Measurements from ENCODE around the gene MISP3.
"Not testable (repeated sequence)": the region's sequence is repeated elsewhere in the genome, so short reads cannot be mapped to it uniquely, and the experiment has no call there.

Gene MISP3

GRCh38 chr19:14031719-14032480 lies 40.7 kb upstream of the MISP3 start, which contains the start of gene IL27RA:
Gene IL27RA, plus strand, starts transcription at chr19:14031762. Its CDS starts 111 bp downstream, at chr19:14031873.
- TF ChIP-seq CTCF (IDR thresholded peaks at IDR 0.05; ENCODE audit: low read depth, low read length, poor library complexity, severe bottlenecking) (peak; percentile 90), EZH2phosphoT487 (IDR thresholded peaks at IDR 0.05; ENCODE audit: borderline replicate concordance, low read length) (no peak)
- Histone ChIP-seq H3K27me3 (ENCODE audit: control insufficient read depth, low read length) (no peaks in the 10 kb centered on the region), H3K4me2 (ENCODE audit: low read length) (peak within 1 kb of the TSS; percentile 91), H3K4me1 (ENCODE audit: control insufficient read depth, low read length) (peaks cover 45% of the 10 kb centered on the region), H4K20me1 (ENCODE audit: control insufficient read depth, insufficient read depth, low read depth, low read length) (no peaks in the 10 kb centered on the region), H3K9me3 (ENCODE audit: control insufficient read depth, insufficient read depth, low read length) (no peaks in the 10 kb centered on the region), H3K4me3 (ENCODE audit: low read length) (peak within 1 kb of the TSS; percentile 81), H3K27ac (ENCODE audit: low read depth, low read length) (peak within 1 kb of the TSS; percentile 75), H3K79me2 (ENCODE audit: control insufficient read depth, low read length) (no peaks in the 10 kb centered on the region), H3K36me3 (ENCODE audit: control insufficient read depth, low read length) (no peaks in the 10 kb centered on the region), H3F3A (ENCODE audit: control insufficient read depth, insufficient read depth) (peaks cover 14% of the 10 kb centered on the region), H3K9me2 (replicated peaks; ENCODE audit: control insufficient read depth, low read length) (no peaks in the 10 kb centered on the region)

GRCh38 chr19:14033946-14034345 lies 38.6 kb upstream of the MISP3 start:
- no peak overlapping the region for H3K4me2 ChIP-seq (ENCODE audit: low read length)
- H3K4me3 ChIP-seq (ENCODE audit: low read length), result no peak overlapping the region
- TF ChIP-seq EZH2phosphoT487 (IDR thresholded peaks at IDR 0.05; ENCODE audit: borderline replicate concordance, low read length) (no peak), CTCF (IDR thresholded peaks at IDR 0.05; ENCODE audit: low read depth, low read length, poor library complexity, severe bottlenecking) (no peak)
- H3K27ac ChIP-seq (ENCODE audit: low read depth, low read length), result no peak overlapping the region
- H3K36me3 ChIP-seq (ENCODE audit: control insufficient read depth, low read length), result no peaks in the 10 kb centered on the region
- no peaks in the 10 kb centered on the region for H3K9me3 ChIP-seq (ENCODE audit: control insufficient read depth, insufficient read depth, low read length)
- no peaks in the 10 kb centered on the region for H4K20me1 ChIP-seq (ENCODE audit: control insufficient read depth, insufficient read depth, low read depth, low read length)
- H3K79me2 ChIP-seq (ENCODE audit: control insufficient read depth, low read length), result no peaks in the 10 kb centered on the region
- H3K4me1 ChIP-seq (ENCODE audit: control insufficient read depth, low read length), result peaks cover 32% of the 10 kb centered on the region
- no peaks in the 10 kb centered on the region for H3K27me3 ChIP-seq (ENCODE audit: control insufficient read depth, low read length)
- H3K9me2 ChIP-seq (replicated peaks; ENCODE audit: control insufficient read depth, low read length), result no peaks in the 10 kb centered on the region
- peaks cover 14% of the 10 kb centered on the region for H3F3A ChIP-seq (ENCODE audit: control insufficient read depth, insufficient read depth)

- H3F3A ChIP-seq (ENCODE audit: control insufficient read depth, insufficient read depth); H3K79me2 ChIP-seq (ENCODE audit: control insufficient read depth, low read length); H3K4me3 ChIP-seq (ENCODE audit: low read length); H3K9me3 ChIP-seq (ENCODE audit: control insufficient read depth, insufficient read depth, low read length); H3K4me2 ChIP-seq (ENCODE audit: low read length); H3K27me3 ChIP-seq (ENCODE audit: control insufficient read depth, low read length); H4K20me1 ChIP-seq (ENCODE audit: control insufficient read depth, insufficient read depth, low read depth, low read length); H3K27ac ChIP-seq (ENCODE audit: low read depth, low read length); H3K36me3 ChIP-seq (ENCODE audit: control insufficient read depth, low read length); H3K9me2 ChIP-seq (replicated peaks; ENCODE audit: control insufficient read depth, low read length): not testable (repeated sequence)
- peaks cover 27% of the 10 kb centered on the region for H3K4me1 ChIP-seq (ENCODE audit: control insufficient read depth, low read length)
Measured at GRCh38 chr19:14035159-14035558, 37.4 kb upstream of the MISP3 start.

- Histone ChIP-seq H3F3A (ENCODE audit: control insufficient read depth, insufficient read depth) (peaks cover 3% of the 10 kb centered on the region; the same call in 1 of the 2 replicates), H3K4me1 (ENCODE audit: control insufficient read depth, low read length) (peaks cover 26% of the 10 kb centered on the region), H3K9me3 (ENCODE audit: control insufficient read depth, insufficient read depth, low read length) (no peaks in the 10 kb centered on the region), H3K4me3 (ENCODE audit: low read length) (no peak overlapping the region), H3K79me2 (ENCODE audit: control insufficient read depth, low read length) (no peaks in the 10 kb centered on the region), H3K36me3 (ENCODE audit: control insufficient read depth, low read length) (peaks cover 3% of the 10 kb centered on the region; the same call in 1 of the 2 replicates), H3K4me2 (ENCODE audit: low read length) (no peak overlapping the region), H3K27me3 (ENCODE audit: control insufficient read depth, low read length) (no peaks in the 10 kb centered on the region), H3K27ac (ENCODE audit: low read depth, low read length) (no peak overlapping the region), H4K20me1 (ENCODE audit: control insufficient read depth, insufficient read depth, low read depth, low read length) (no peaks in the 10 kb centered on the region), H3K9me2 (replicated peaks; ENCODE audit: control insufficient read depth, low read length) (no peaks in the 10 kb centered on the region)
- TF ChIP-seq CTCF (IDR thresholded peaks at IDR 0.05; ENCODE audit: low read depth, low read length, poor library complexity, severe bottlenecking) (no peak), EZH2phosphoT487 (IDR thresholded peaks at IDR 0.05; ENCODE audit: borderline replicate concordance, low read length) (no peak)
Measured at GRCh38 chr19:14035706-14036105, 36.9 kb upstream of the MISP3 start.

Measured in DOHH2 (cell line).